Ovary (tissue), 3 donors: ENCODE data around the gene AARS1.
"Not testable (repeated sequence)": the region's sequence is repeated elsewhere in the genome, so short reads cannot be mapped to it uniquely, and the experiment has no call there.

ENCODE experiments used
- CTCF ChIP-seq, 3 donors: fragments of 450-650 bp in 2 of 3; fragments of 200-600 bp in 1 of 3; IDR thresholded peaks; one replicate each; pipeline versions ENCODE4 v1.5.1 to v1.8.0; 2016 to 2022; ENCODE audit warnings: antibody characterized with exemption in 3 of 3, mild to moderate bottlenecking in 1 of 3
- EP300 ChIP-seq: sonication (generic); formaldehyde crosslinking; IDR thresholded peaks from one replicate; pipeline ENCODE4 v1.6.1; 2017; ENCODE audit warnings: antibody characterized with exemption
- POLR2A ChIP-seq: fragments of 450-650 bp; IDR thresholded peaks from one replicate; pipeline ENCODE4 v1.6.1; 2017; ENCODE audit warnings: antibody characterized with exemption, mild to moderate bottlenecking, moderate library complexity
- donor health status: DM: no; HTN: no; CAD: no.

GRCh38 chr16:70267922-70268321 is 21.4 kb downstream of the AARS1 start:
- TF ChIP-seq EP300; CTCF (IDR thresholded peaks at IDR 0.05); POLR2A: not testable (repeated sequence)
